Liver (tissue), 9 donors: Measurements from ENCODE around the gene CRB2. TPM values are rescaled to one million over a fixed set of nuclear protein-coding genes. Genes with fewer than 3 reads are reported as not detected.

ENCODE experiments used
- DNase-seq: peaks from one replicate; pipeline ENCODE4 v3.0.0-alpha.2; 2017; ENCODE audit warnings: low spot score
- H3K27ac ChIP-seq, 2 donors: one replicate each; pipeline ENCODE4 v1.7.0; 2013; ENCODE audit warnings: inconsistent platforms in 2 of 2, low read length in 2 of 2, control low read depth in 1 of 2, low read depth in 1 of 2, mild to moderate bottlenecking in 1 of 2
- H3K27me3 ChIP-seq, 4 donors: one replicate each; pipeline versions ENCODE4 v1.6.1 to v1.7.0; 2013; ENCODE audit warnings: low read length in 3 of 4, inconsistent platforms in 1 of 4, mild to moderate bottlenecking in 1 of 4, moderate library complexity in 1 of 4; ENCODE audit not compliant: control insufficient read depth in 4 of 4, insufficient read depth in 4 of 4
- H3K36me3 ChIP-seq, 4 donors: one replicate each; pipeline versions ENCODE4 v1.6.1 to v1.7.0; 2013; ENCODE audit warnings: low read length in 3 of 4, mild to moderate bottlenecking in 3 of 4, low read depth in 1 of 4, moderate library complexity in 1 of 4; ENCODE audit not compliant: control insufficient read depth in 4 of 4, insufficient read depth in 3 of 4
- H3K4me1 ChIP-seq, 4 donors: one replicate each; pipeline versions ENCODE4 v1.6.1 to v1.7.0; 2013; ENCODE audit warnings: low read length in 3 of 4, mild to moderate bottlenecking in 3 of 4, moderate library complexity in 1 of 4; ENCODE audit not compliant: control insufficient read depth in 4 of 4, insufficient read depth in 4 of 4
- H3K4me3 ChIP-seq, 3 donors: one replicate each; pipeline versions ENCODE4 v1.6.1 to v1.7.0; 2013; ENCODE audit warnings: low read length in 3 of 3, control low read depth in 1 of 3, low read depth in 1 of 3, mild to moderate bottlenecking in 1 of 3
- H3K9ac ChIP-seq, 2 donors: one replicate each; pipeline ENCODE4 v1.7.0; 2013; ENCODE audit warnings: low read length in 2 of 2, mild to moderate bottlenecking in 2 of 2, moderate library complexity in 2 of 2, control low read depth in 1 of 2, low read depth in 1 of 2
- H3K9me3 ChIP-seq, 4 donors: one replicate each; pipeline versions ENCODE4 v1.6.1 to v1.7.0; 2013; ENCODE audit warnings: low read length in 3 of 4; ENCODE audit not compliant: control insufficient read depth in 4 of 4
- EGR1 ChIP-seq, 2 donors: IDR thresholded peaks; 2 replicates each; pipeline ENCODE4 v1.6.1; 2016 to 2018; ENCODE audit warnings: antibody characterized with exemption in 2 of 2, low read depth in 2 of 2
- FOXA1 ChIP-seq: IDR thresholded peaks from 2 replicates; pipeline ENCODE4 v1.6.1; 2016; ENCODE audit warnings: antibody characterized with exemption
- FOXA2 ChIP-seq: IDR thresholded peaks from 2 replicates; pipeline ENCODE4 v1.6.1; 2016; ENCODE audit warnings: antibody characterized with exemption
- GABPA ChIP-seq, 2 donors: IDR thresholded peaks in 1 of 2; conservative IDR thresholded peaks in 1 of 2; 2 replicates each; pipeline ENCODE4 v1.6.1; 2016; ENCODE audit warnings: antibody characterized with exemption in 2 of 2, mild to moderate bottlenecking in 1 of 2, moderate library complexity in 1 of 2
- HNF4A ChIP-seq, 2 donors: conservative IDR thresholded peaks; 2 replicates each; pipeline ENCODE4 v1.6.1; 2016; ENCODE audit warnings: antibody characterized with exemption in 2 of 2, mild to moderate bottlenecking in 2 of 2
- HNF4G ChIP-seq: IDR thresholded peaks from 2 replicates; pipeline ENCODE4 v1.6.1; 2016; ENCODE audit warnings: antibody characterized with exemption
- JUND ChIP-seq, 2 donors: IDR thresholded peaks; 2 replicates each; pipeline ENCODE4 v1.6.1; 2016; ENCODE audit warnings: antibody characterized with exemption in 2 of 2
- NR2F2 ChIP-seq: IDR thresholded peaks from 2 replicates; pipeline ENCODE4 v1.6.1; 2016; ENCODE audit warnings: antibody characterized with exemption
- RAD21 ChIP-seq, 2 donors: IDR thresholded peaks; 2 replicates each; pipeline ENCODE4 v1.6.1; 2016; ENCODE audit warnings: antibody characterized with exemption in 2 of 2, mild to moderate bottlenecking in 2 of 2
- RXRA ChIP-seq, 2 donors: IDR thresholded peaks; 2 replicates each; pipeline ENCODE4 v1.6.1; 2017 to 2018; ENCODE audit warnings: antibody characterized with exemption in 2 of 2, mild to moderate bottlenecking in 1 of 2
- SP1 ChIP-seq: IDR thresholded peaks from 2 replicates; pipeline ENCODE4 v1.6.1; 2018; ENCODE audit warnings: antibody characterized with exemption, mild to moderate bottlenecking
- TAF1 ChIP-seq: conservative IDR thresholded peaks from 2 replicates; pipeline ENCODE4 v1.6.1; 2016; ENCODE audit warnings: antibody characterized with exemption, mild to moderate bottlenecking
- YY1 ChIP-seq: IDR thresholded peaks from 2 replicates; pipeline ENCODE4 v1.6.1; 2016; ENCODE audit warnings: antibody characterized with exemption, mild to moderate bottlenecking
- ZBTB33 ChIP-seq: IDR thresholded peaks from 2 replicates; pipeline ENCODE4 v1.6.1; 2016; ENCODE audit warnings: antibody characterized with exemption
- WGBS: extraction: QIAGEN DNeasy Blood & Tissue Kit; methylation state at CpG from one replicate; pipeline ENCODE4 v1.1.7; 2013; 5-methylcytosine and 5-hydroxymethylcytosine counted together
- polyA plus RNA-seq, 2 donors: library from polyadenylated mRNA; stranded (reverse) in 1 of 2; unstranded in 1 of 2; fragments of 200-250 nt in 1 of 2; fragments of >200 nt in 1 of 2; fragmentation: Nextera tagmentation in 1 of 2; extraction: Ambion mirVana in 1 of 2; gene quantifications; one replicate each; pipeline versions ENCODE4 v1.2.1 to v1.2.3, GENCODE V29; 2013 to 2015
- total RNA-seq, 2 donors: library from RNA; depleted of rRNA; stranded (reverse); fragments of >200 nt; gene quantifications; one replicate each; pipeline ENCODE4 v1.2.3, GENCODE V29; 2014
- TF ChIP-seq, protein P1 (sequence below): IDR thresholded peaks from 2 replicates; pipeline ENCODE4 v1.6.1; 2016; ENCODE audit warnings: antibody characterized with exemption
- TF ChIP-seq, protein P2 (sequence below): IDR thresholded peaks from 2 replicates; pipeline ENCODE4 v1.6.1; 2016; ENCODE audit warnings: antibody characterized with exemption, mild to moderate bottlenecking
- TF ChIP-seq, protein P3 (sequence below): IDR thresholded peaks from 2 replicates; pipeline ENCODE4 v1.6.1; 2016; ENCODE audit warnings: antibody characterized with exemption
- TF ChIP-seq, protein P4 (sequence below): fragments of 150-350 bp; IDR thresholded peaks from 2 replicates; pipeline ENCODE4 v1.5.1; 2017; ENCODE audit warnings: improper control_type of control experiment, low read depth, low read length; ENCODE audit not compliant: missing input control
- donor health status: healthy.
- donor health status: healthy.
- donor health status: healthy.
- donor health status: healthy.
- donor health status: healthy.

The CRB2 gene
- total and polyA plus RNA-seq, 4 donors: 1.7 TPM; not detected in 3

DNA sequence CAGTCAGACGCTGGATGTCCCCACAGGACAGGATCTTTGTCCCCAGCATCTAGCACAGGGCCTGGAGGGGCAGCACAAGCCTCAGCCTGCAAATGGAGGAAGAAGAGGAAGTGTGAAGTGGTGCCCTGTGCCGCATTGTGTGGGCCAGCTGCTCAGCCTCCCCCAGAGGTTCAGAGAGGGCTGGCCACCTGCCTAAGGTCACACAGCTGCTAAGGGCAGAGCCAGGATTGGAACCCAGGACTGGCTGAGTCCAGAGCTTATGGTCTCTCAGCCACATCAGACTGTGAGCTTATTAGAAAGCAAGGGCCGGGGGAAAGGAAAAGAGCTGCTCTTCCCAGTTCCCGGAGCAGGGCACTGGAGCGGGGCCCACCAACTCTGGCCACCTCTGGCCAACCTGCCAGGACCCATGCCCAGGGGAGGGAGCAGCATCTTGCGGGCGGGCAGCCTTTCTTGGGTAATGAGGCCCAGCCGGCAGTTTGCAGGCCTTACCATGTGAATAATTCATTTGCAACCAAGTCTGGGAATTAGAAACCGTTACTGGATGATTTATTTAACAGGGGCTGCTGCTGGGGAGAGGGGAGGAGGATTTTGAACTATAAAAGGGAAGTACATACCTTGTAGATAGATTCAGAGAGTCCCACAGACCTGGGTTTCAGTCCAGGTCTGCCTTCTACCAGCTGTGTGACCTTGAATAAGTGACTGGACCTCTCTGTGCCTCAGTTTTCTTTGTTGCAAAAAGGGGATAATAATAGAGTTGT is 11.6 kb upstream of the CRB2 start:
- WGBS: 95% methylated on average over 9 of the region's 9 CpGs
- no peaks in the 10 kb centered on the region for H3K4me1 ChIP-seq
- no peaks in the 10 kb centered on the region for H3K27me3 ChIP-seq
- DNase-seq: no peak
- H3K36me3 ChIP-seq: no peaks in the 10 kb centered on the region
- no peak overlapping the region for H3K4me3 ChIP-seq
- TF ChIP-seq FOXA2 (no peak), HNF4A (conservative IDR thresholded peaks at IDR 0.05) (no peak), NR2F2 (no peak), FOXA1 (no peak), RAD21 (IDR thresholded peaks at IDR 0.05) (no peak), YY1 (no peak), GABPA (IDR thresholded peaks at IDR 0.05 in 1 of 2, conservative IDR thresholded peaks at IDR 0.05 in 1 of 2) (no peak), RXRA (IDR thresholded peaks at IDR 0.05) (no peak), EGR1 (IDR thresholded peaks at IDR 0.05; ENCODE audit: low read depth in 2 of 2) (no peak)
- TF ChIP-seq, protein P1, sequence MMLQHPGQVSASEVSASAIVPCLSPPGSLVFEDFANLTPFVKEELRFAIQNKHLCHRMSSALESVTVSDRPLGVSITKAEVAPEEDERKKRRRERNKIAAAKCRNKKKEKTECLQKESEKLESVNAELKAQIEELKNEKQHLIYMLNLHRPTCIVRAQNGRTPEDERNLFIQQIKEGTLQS: no peak
- TF ChIP-seq, protein P2, sequence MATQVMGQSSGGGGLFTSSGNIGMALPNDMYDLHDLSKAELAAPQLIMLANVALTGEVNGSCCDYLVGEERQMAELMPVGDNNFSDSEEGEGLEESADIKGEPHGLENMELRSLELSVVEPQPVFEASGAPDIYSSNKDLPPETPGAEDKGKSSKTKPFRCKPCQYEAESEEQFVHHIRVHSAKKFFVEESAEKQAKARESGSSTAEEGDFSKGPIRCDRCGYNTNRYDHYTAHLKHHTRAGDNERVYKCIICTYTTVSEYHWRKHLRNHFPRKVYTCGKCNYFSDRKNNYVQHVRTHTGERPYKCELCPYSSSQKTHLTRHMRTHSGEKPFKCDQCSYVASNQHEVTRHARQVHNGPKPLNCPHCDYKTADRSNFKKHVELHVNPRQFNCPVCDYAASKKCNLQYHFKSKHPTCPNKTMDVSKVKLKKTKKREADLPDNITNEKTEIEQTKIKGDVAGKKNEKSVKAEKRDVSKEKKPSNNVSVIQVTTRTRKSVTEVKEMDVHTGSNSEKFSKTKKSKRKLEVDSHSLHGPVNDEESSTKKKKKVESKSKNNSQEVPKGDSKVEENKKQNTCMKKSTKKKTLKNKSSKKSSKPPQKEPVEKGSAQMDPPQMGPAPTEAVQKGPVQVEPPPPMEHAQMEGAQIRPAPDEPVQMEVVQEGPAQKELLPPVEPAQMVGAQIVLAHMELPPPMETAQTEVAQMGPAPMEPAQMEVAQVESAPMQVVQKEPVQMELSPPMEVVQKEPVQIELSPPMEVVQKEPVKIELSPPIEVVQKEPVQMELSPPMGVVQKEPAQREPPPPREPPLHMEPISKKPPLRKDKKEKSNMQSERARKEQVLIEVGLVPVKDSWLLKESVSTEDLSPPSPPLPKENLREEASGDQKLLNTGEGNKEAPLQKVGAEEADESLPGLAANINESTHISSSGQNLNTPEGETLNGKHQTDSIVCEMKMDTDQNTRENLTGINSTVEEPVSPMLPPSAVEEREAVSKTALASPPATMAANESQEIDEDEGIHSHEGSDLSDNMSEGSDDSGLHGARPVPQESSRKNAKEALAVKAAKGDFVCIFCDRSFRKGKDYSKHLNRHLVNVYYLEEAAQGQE: no peak
- no peak overlapping the region for H3K27ac ChIP-seq
- no peak overlapping the region for H3K9ac ChIP-seq
- H3K9me3 ChIP-seq: no peaks in the 10 kb centered on the region

DNA sequence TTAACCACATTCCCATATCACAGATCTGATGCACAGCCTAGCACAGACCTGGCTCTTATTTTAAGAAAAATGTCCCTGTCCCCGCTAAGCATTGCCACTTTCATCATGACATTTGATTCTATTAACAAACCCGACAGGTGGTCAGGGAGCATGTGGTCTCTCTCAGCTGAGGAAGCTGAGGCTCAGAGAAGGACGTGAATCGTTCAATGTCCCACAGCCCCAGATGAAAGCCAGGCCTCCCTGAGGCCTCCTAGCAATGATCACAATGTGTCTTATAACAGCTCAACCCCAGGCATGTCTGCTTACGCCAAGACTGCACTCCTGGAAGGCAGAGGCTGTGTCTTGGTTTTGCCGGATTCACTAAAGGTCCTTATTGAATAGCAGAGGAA is 10.4 kb upstream of the CRB2 start:
- peaks cover 0 to 10% (median 6%) of the 10 kb centered on the region in 4 donors for H3K4me1 ChIP-seq
- no peaks in the 10 kb centered on the region for H3K9me3 ChIP-seq
- H3K27ac ChIP-seq: no peak overlapping the region
- H3K36me3 ChIP-seq: no peaks in the 10 kb centered on the region
- DNase-seq: no peak
- H3K9ac ChIP-seq: no peak overlapping the region
- 74% methylated on average over 6 of the region's 6 CpGs for WGBS
- TF ChIP-seq SP1 (no peak), JUND (IDR thresholded peaks at IDR 0.05) (no peak), RXRA (IDR thresholded peaks at IDR 0.05) (no peak), EGR1 (IDR thresholded peaks at IDR 0.05; ENCODE audit: low read depth in 2 of 2) (no peak), FOXA2 (no peak), HNF4G (no peak), HNF4A (conservative IDR thresholded peaks at IDR 0.05) (no peak), ZBTB33 (no peak), NR2F2 (no peak), TAF1 (no peak), GABPA (IDR thresholded peaks at IDR 0.05 in 1 of 2, conservative IDR thresholded peaks at IDR 0.05 in 1 of 2) (no peak), RAD21 (IDR thresholded peaks at IDR 0.05) (no peak), YY1 (no peak), FOXA1 (no peak)
- TF ChIP-seq, protein P1: no peak
- TF ChIP-seq, protein P3, sequence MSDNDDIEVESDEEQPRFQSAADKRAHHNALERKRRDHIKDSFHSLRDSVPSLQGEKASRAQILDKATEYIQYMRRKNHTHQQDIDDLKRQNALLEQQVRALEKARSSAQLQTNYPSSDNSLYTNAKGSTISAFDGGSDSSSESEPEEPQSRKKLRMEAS: no peak
- TF ChIP-seq, protein P4, sequence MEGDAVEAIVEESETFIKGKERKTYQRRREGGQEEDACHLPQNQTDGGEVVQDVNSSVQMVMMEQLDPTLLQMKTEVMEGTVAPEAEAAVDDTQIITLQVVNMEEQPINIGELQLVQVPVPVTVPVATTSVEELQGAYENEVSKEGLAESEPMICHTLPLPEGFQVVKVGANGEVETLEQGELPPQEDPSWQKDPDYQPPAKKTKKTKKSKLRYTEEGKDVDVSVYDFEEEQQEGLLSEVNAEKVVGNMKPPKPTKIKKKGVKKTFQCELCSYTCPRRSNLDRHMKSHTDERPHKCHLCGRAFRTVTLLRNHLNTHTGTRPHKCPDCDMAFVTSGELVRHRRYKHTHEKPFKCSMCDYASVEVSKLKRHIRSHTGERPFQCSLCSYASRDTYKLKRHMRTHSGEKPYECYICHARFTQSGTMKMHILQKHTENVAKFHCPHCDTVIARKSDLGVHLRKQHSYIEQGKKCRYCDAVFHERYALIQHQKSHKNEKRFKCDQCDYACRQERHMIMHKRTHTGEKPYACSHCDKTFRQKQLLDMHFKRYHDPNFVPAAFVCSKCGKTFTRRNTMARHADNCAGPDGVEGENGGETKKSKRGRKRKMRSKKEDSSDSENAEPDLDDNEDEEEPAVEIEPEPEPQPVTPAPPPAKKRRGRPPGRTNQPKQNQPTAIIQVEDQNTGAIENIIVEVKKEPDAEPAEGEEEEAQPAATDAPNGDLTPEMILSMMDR: no peak
- TF ChIP-seq, protein P2: no peak
- no peaks in the 10 kb centered on the region for H3K27me3 ChIP-seq
- no peak overlapping the region for H3K4me3 ChIP-seq
